ENCODE results near the gene TENM3.
"Not testable (repeated sequence)": the region's sequence is repeated elsewhere in the genome, so short reads cannot be mapped to it uniquely, and the experiment has no call there.

The TENM3 gene

DNA sequence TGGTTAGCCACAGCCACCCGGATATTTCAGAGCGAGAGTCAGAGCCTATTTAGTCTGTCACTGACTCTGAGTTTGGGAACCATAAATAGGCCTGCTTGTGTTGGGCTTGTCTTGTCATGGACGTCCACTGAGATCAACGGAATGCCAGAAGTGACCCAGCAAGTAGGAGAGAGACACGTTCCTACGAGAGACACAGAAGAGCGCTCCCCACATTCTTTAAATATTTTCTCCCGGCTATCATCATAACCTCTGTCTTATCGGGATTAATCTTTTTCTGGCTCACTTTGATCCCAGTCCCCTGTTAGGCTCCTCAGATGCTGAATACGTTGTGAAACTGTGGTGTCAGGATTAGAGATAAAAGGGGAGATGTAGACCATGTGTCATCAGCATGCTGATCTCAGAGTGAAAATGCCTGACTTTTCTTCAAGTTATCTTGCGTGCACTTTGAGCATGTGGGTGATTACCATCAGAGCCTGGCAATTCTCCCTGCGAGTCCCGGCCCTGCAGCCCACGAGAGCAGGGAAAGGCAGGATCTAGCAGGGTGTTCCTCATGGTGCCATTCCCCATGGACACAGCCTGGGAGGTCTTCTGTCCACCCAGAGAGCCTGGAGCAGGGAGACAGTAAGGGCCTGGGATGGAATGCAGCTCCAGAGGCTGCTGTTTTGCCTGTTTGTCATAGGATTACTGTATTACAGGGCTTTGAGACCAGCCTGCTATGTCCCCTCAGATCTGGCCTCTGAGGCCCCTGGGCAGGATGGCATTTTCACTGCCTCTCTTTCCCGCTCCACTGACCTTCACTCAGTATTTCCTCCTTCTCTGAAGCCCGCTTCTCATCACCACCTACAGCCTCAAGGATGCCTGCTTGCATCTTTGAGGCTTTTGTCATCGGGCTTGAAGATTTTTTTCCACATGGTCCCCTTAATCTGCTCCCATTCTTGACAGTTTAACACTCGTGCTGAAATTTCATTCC is 2.8 kb upstream of the TENM3 start (continued):
- TF ChIP-seq ZNF423 (tag by site-specific recombination; IDR thresholded peaks at IDR 0.05) (no peak), SP7 (tag by site-specific recombination; IDR thresholded peaks at IDR 0.05) (peak; percentile 28; the same call in 1 of the 2 replicates)

DNA sequence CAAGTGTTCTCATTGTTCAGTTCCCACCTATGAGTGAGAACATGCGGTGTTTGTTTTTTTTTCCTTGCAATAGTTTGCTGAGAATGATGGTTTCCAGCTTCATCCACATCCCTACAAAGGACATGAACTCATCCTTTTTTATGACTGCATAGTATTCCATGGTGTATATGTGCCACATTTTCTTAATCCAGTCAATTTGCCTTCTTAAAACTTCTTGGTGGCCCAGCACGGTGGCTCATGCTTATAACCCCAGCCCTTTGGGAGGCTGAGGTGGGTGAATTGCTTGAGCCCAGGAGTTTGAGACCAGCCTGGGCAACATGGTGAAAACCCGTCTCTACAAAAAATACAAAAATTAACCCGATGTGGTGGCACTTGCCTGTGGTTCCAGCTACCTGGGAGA is 942 bp upstream of the TENM3 start:
- H3K27ac ChIP-seq (ENCODE audit: extremely low read depth, low read depth, low read length); H3K4me1 ChIP-seq (ENCODE audit: control insufficient read depth, insufficient read depth, low read length); H3K36me3 ChIP-seq (ENCODE audit: control insufficient read depth in 2 of 2, insufficient read depth in 1 of 2, low read length in 2 of 2); CTCF ChIA-PET; H3K4me3 ChIP-seq (ENCODE audit: low read depth, low read length); POLR2A ChIA-PET; H3K9me3 ChIP-seq (ENCODE audit: control insufficient read depth, insufficient read depth, low read depth, low read length): not testable (repeated sequence)
- TF ChIP-seq ZNF146 (tag by site-specific recombination; IDR thresholded peaks at IDR 0.05): peak; percentile 93

DNA sequence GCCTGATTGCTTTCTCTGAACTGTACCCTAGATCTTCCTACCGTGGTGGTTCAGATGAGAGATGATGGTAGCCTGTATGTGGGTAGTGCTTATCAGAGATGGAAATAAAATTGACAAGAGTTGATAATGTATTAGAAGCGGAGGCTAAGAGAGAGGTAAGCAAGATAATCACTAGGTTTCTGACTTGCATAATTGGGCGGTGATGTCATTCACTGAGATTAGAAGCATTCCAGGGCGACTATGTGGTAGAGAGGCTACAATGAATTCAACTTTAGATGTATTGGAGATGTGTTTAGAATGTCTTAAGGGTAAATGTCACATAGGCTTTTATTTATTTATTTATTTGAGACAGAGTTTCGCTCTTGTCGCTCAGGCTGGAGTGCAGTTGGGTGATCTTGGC is 415 bp upstream of the TENM3 start:
- TF ChIP-seq KLF1 (tag by site-specific recombination; IDR thresholded peaks at IDR 0.05) (no peak), PRDM2 (tag by site-specific recombination; IDR thresholded peaks at IDR 0.05; ENCODE audit: borderline replicate concordance) (no peak), ZSCAN23 (tag by site-specific recombination; IDR thresholded peaks at IDR 0.05) (no peak)
- Histone ChIP-seq H3K27ac (ENCODE audit: extremely low read depth, low read depth, low read length) (no peak overlapping the region), H3K9me3 (ENCODE audit: control insufficient read depth, insufficient read depth, low read depth, low read length) (no peaks in the 10 kb centered on the region), H3K4me3 (ENCODE audit: low read depth, low read length) (no peak overlapping the region), H3K4me1 (ENCODE audit: control insufficient read depth, insufficient read depth, low read length) (no peaks in the 10 kb centered on the region), H3K36me3 (ENCODE audit: control insufficient read depth in 2 of 2, insufficient read depth in 1 of 2, low read length in 2 of 2) (no peaks in the 10 kb centered on the region)
- CTCF ChIA-PET: interaction anchor here (0.6 kb wide), 1 partner anchor 25 kb away, joined by 3 read pairs; no protein-coding TSS in a partner anchor
- POLR2A ChIA-PET: no interaction called here

- H3K27ac ChIP-seq (ENCODE audit: extremely low read depth, low read depth, low read length): no peak overlapping the region
- no peaks in the 10 kb centered on the region for H3K36me3 ChIP-seq (ENCODE audit: control insufficient read depth in 2 of 2, insufficient read depth in 1 of 2, low read length in 2 of 2)
- ChIA-PET POLR2A (no interaction called here), CTCF (no interaction called here)
- H3K9me3 ChIP-seq (ENCODE audit: control insufficient read depth, insufficient read depth, low read depth, low read length): no peaks in the 10 kb centered on the region
- no peak overlapping the region for H3K4me3 ChIP-seq (ENCODE audit: low read depth, low read length)
- no peak for TF ChIP-seq ZNF514 (tag by site-specific recombination; IDR thresholded peaks at IDR 0.05)
- no peak for TF ChIP-seq ZNF354C (tag by site-specific recombination; IDR thresholded peaks at IDR 0.05; ENCODE audit: borderline replicate concordance, low read depth)
- TF ChIP-seq SALL2 (tag by site-specific recombination; IDR thresholded peaks at IDR 0.05; ENCODE audit: borderline replicate concordance): no peak
- no peak for TF ChIP-seq ZNF221 (tag by site-specific recombination; IDR thresholded peaks at IDR 0.05; ENCODE audit: borderline replicate concordance)
- H3K4me1 ChIP-seq (ENCODE audit: control insufficient read depth, insufficient read depth, low read length): no peaks in the 10 kb centered on the region
Observed at GRCh38 chr4:182245041-182245440, 1.8 kb downstream of the TENM3 start.
